SK-MEL-5 (cell line): ENCODE results near the gene SEMA5A. TPM values are rescaled to one million over a fixed set of nuclear protein-coding genes. Genes with fewer than 3 reads are reported as not detected.

Source experiments
- DNase-seq: peaks from one replicate; pipeline ENCODE4 v3.0.0-alpha.2; 2016; ENCODE audit warnings: low read depth, low spot score
- in situ Hi-C: cut with HindIII; loops from 2 replicates; pipeline ENCODE4 v1.10.0; 2016; ENCODE audit warnings: low sequenced_read_pairs, high pct_unique_total_duplicates, low pct_unique_long_range_greater_than_20kb
- total RNA-seq: library from RNA; depleted of rRNA; stranded (reverse); fragments of >200 nt; shearing (Covaris generic); gene quantifications from 2 replicates; pipeline ENCODE4 v1.2.3, GENCODE V29; 2014

The SEMA5A gene
- total RNA-seq, 1 experiment from 2014 or later, result 38.1 TPM

- in situ Hi-C loops, result no loop called here
- DNase-seq, result no peak
These were observed 474.4 kb downstream of the SEMA5A start for GRCh38 chr5:9071524-9071923.

DNA sequence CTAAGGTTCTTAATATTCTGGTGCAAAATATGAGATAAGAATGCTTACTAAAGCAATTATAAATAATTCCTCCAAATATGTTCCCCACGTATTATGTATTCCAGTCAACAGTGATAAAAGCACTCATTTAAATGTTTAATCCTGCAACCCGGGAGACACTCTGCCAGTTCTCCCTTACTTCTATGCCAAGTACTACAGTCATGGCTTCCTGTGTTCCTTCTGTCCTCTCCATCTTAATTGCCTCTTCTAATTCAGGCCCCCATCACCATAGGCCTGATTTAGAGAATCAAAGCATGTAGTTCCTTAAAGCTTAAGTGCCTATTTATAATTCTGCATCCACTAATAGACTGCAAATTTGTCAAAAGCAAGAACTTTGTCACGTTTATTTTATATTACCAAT, 474.8 kb downstream of the SEMA5A start:
- no peak for DNase-seq
- in situ Hi-C loops, result no loop called here

DNA sequence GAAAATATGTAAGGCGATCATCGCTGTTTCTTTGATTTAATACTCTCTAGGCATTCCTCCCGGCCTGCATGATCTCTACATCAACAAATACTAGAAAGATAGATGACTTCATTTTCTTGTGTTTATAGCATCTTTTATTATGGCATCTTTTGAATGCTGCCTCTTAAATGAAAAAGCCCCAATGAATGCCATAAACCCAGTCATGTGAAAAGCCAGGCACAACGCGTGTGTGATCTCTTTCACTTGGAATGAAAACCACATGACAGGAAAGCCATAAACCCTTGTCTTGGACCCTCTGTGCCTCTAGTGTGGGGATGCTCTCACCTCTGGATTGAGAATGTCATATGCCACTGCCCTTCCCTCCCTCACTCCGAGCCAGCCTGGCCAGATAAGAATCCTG, 476.2 kb downstream of the SEMA5A start:
- peak; percentile 67 for DNase-seq
- in situ Hi-C loops, result no loop called here

DNA sequence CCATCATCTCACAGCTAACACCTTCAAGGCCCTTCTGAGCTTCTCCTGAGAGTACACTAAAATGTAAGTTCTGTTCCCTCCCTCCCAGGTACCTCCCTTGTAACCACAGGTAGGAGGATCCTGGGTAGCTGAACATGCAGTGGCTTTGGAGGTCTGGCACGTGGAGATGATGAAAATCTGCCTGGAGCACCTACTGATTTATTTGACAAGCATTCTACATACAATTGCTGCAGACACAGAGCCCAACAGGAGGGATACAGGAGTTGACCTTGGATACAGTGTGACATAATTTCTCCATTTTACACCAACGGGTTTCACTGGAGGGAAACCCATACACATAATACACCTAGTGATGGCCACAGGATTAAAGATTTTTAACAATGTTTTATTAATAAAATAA, 478.7 kb downstream of the SEMA5A start:
- in situ Hi-C loops, result no loop called here
- no peak for DNase-seq

- in situ Hi-C loops, result no loop called here
- no peak for DNase-seq
These were observed 479.5 kb downstream of the SEMA5A start for GRCh38 chr5:9066349-9066748.

- DNase-seq, result no peak
- in situ Hi-C loops, result no loop called here
These were observed 482.1 kb downstream of the SEMA5A start for GRCh38 chr5:9063615-9064245.

DNA sequence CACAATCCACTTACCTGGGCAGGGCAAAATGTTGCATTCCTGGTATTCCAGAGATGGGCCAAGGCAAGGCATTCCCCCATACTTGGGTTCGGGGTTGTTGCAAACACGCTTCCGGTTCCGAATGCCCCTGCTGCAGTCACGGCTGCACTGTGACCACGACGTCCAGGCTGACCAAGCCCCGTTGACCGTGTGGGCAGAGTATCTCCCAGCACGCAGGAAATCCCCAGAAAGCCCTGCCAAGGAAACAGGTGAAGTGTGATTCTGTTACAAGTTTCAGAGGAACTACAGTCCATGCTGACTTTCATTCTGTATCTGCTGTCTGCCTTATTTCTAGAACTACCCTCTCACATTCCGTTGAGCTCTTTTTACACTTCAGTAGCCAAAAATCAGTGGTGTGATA, 483.0 kb downstream of the SEMA5A start:
- in situ Hi-C loops, result no loop called here
- no peak for DNase-seq

DNA sequence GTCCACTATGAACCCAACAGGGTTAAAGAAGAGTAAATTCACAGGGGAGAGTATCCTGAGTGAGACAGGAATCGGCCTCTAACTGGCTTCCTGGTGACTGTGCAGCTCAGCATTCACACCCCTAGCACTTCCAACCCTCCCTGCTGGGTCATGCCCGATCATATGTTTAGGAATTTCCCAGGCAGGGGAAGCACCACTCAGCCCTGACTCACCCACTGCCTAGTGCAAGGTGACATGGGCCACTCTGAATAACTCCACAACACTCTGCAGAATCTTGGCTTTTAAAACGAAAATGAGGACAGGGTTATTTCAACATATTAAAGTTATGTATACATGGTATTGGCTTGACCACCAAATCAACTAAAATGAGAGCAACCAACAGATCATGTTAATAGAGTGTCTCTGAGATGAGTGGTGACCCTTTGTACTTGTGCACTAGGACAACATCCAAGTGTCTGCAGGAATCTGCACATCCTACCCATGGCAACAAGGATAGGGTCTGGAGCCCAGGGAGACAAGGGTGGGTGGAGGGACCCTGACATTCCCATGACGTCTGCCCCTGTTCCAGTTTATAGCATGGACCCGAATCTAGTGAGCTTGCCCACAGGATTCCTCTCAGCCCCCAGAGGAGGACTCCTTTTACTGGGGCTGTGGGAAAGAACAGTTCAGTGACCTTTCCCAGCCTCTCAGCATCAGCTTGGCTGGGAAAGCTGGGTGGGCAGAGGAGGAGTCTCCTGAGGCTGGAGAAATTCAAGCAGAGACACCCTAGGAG, 485.8 kb downstream of the SEMA5A start:
- DNase-seq, result peak; percentile 34
- in situ Hi-C loops, result no loop called here

DNA sequence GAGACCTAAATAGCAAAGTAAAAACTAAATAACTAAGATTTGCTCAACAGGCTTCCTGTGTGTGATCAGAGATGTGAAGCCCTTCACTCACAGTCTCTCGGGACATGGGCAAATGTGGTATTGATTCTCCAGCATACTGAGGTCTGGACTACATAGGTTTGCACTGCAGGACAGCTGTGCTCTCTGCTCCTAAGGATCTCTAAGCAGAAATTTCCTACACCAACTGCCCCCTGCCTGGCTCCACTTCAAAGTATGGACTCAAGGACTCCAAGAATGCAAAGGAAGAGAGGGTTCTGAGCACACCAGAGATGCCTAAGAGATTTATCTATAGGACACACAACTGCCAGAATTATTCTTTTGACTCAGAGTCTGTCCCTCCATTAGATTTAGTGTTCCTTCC, 487.2 kb downstream of the SEMA5A start:
- in situ Hi-C loops, result no loop called here
- DNase-seq, result no peak

- in situ Hi-C loops, result no loop called here
- DNase-seq, result no peak
These were observed 487.7 kb downstream of the SEMA5A start for GRCh38 chr5:9058161-9058560.

- in situ Hi-C loops, result no loop called here
- peak; percentile 93 for DNase-seq
These were observed 488.4 kb downstream of the SEMA5A start for GRCh38 chr5:9057406-9058000.

DNA sequence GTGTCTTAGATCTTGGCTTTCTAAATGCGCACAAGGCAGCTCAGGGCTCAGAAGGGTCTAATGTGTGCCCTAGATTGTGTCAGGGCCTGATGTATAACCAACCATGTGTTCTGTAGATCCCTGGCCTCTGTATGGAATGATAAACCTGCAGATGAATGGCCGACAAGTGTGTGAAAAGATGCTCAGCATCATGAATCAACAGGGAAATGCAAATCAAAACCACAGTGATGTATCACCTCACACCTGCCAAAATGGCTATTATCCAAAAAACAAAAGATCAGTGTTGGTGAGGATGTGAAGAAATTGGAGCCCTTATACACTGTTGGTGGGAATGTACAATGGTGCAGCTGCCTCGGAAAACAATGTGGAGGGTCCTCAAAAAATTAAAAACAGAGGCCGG, 489.8 kb downstream of the SEMA5A start:
- no peak for DNase-seq
- in situ Hi-C loops, result no loop called here

- in situ Hi-C loops, result no loop called here
- no peak for DNase-seq
These were observed 490.9 kb downstream of the SEMA5A start for GRCh38 chr5:9054821-9055589.

DNA sequence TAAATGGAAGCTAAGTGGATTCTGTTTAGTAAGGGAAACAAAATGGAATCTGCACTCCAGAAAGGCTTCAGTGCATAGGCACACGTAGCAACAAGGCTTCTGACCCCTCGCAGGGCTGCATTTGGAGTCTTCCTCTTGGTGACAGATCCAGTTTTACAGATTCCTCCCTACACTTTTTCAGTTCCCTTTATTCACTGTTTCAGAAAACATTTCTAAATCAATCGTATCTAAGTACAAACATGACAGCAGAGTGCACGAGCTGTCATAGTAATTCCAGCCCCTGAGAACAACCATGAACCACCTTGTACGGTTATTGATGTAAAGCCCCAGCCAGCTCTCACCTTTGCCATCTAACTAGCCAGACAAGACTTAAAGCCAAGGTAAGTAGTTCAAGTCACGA, 491.6 kb downstream of the SEMA5A start:
- no peak for DNase-seq
- in situ Hi-C loops, result no loop called here

- peak; percentile 14 for DNase-seq
- in situ Hi-C loops, result no loop called here
These were observed 493.5 kb downstream of the SEMA5A start for GRCh38 chr5:9052421-9052820.

DNA sequence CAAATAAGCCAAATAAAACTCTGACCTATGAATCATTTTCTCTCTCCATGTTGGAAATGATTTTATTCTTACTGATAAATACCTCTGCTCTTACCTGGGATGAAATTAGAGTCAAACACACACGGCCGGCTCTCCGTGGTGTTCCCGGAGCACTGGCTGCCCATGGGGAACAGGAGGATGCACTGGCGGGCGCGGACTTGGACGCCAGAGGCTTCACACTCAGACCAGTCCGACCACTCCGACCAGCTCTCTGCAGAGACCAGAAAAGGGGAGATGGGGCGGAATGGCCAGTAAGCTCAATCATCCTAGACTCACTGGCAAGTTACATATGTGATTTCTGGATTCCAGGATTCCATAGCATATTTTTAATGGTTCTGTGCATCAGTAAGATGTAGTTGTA, 494.1 kb downstream of the SEMA5A start:
- no peak for DNase-seq
- in situ Hi-C loops, result no loop called here

DNA sequence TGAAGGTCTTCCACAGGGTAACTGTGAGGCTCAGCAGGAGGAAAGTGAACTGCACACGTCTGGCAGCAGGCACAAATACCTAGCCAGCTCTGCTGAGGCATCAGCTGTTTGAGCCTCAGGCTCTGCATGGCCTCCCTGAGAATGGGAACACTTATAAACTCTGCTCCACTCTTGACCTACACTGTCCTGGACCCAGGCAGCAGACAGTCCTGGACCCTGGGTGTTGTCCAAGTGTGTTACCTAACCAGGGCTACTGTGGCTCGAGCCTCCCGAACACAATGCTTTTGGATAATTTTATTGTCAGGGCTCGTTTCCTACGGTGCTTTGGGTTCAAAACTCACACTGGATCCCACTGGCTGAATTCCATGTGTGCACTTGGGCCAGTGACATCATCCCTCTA, 497.9 kb downstream of the SEMA5A start:
- DNase-seq, result no peak
- in situ Hi-C loops, result no loop called here

DNA sequence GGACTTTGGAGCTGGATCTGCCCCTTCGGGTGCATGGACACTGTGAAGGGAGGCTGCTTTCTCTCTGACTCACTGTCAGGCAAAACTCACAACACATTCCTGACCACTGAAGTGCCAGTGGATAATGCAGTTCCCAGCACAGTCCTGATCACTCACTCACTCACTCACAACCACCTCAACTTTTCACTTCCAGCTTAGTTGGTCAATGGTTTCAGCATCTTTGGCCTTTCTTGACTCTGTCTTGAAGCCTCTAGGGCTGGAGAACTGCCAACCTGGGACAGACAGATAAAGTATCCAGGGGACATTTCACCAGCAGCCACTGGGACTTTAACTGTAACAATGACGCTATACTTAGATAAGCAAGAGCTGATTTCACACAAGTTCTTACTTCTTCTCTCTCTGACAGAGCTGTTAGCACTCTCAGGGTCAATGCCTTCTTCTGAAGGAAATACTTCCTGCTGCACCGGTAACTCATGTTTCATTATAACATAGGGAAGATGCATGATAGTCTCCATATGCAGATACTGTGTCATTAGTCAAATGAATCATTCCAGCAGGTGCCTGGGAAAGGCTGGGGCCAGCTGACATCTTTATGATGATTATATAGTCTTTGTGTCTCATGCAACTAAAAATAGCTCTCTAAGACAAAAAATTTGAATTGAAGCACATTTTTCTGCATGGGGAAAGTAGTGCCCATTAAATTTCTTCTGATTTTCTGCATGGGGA, 499.0 kb downstream of the SEMA5A start:
- in situ Hi-C loops, result no loop called here
- DNase-seq, result no peak
